ENCODE data around the gene UNC79.

UNC79 gene

DNA sequence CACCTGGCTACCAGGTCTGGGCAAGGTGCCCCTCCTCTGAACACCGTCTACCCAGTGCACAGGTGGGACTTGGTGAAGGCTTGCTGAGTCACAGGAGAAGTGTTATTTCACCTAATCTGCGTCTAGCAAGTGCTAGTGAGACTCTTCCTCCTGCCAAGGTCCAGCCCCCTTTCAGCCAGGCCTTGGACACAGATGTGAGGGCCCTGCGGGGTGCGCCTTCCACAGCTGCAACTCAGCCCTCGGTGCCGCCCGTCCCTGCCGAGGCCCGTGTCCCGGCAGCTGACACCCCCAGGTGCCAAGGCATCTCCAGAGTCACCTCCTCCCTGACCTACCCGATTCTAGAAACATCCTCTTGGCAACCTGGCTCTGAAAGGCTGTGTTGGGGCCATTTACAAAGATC is 302.5 kb downstream of the UNC79 start:
- no peak for DNase-seq

- no peak for DNase-seq
Measured at GRCh38 chr14:93733631-93734030, 302.9 kb downstream of the UNC79 start.

DNA sequence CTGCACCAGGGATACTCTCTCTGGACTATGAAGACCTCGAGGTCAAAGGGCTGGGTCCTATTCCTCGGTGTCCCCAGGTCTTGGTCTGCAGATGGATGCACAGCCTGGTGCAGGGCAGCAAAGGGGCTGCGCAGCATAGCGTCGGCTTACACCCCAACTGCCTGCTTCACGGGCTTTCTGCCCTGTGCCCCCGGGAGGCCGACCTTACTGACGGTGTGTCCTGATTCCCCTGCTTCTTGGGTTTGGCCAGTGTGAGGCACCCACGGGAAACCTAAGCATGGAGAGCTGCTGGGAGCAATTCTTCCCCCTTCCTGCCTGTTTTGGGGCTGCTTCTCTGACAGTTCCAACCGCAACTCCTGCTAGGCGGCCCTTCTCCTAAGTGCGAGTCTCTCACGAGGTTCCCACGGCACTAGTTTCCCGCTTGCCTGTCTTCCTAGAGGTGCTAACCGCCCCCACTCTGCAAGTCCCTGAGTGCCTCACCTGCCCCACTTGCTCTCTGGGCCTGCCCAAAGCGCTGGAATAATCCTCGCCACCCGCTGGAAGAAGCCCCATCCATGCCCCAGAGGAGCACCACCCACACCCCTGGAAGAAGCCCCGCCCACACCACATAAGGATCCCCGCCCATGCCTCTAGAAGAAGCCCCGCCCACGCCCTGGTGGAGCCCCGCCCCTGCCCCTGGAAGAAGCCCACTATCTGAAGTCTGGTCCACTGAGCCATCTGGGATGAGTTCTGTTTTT is 303.5 kb downstream of the UNC79 start:
- no peak for DNase-seq

DNA sequence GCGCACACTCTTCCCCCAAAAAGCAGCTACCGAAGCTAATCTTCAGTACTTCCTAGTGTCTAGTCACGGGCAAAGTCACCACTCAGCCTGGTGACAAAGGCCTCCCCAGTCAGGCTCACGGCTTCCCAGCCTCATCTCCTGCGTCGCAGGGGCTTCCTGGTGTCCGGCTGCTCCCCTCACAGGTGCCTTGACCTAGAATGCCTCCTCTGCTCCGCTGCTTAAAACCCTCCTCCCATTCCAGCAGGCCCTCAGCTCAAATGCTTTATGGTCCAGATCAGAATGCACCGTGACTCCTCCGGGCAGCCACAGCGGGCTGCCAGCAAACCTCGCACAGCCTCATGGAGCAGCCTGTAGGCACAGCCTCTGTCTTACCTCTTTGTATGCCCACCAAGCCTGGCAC is 304.5 kb downstream of the UNC79 start:
- DNase-seq, result no peak

DNA sequence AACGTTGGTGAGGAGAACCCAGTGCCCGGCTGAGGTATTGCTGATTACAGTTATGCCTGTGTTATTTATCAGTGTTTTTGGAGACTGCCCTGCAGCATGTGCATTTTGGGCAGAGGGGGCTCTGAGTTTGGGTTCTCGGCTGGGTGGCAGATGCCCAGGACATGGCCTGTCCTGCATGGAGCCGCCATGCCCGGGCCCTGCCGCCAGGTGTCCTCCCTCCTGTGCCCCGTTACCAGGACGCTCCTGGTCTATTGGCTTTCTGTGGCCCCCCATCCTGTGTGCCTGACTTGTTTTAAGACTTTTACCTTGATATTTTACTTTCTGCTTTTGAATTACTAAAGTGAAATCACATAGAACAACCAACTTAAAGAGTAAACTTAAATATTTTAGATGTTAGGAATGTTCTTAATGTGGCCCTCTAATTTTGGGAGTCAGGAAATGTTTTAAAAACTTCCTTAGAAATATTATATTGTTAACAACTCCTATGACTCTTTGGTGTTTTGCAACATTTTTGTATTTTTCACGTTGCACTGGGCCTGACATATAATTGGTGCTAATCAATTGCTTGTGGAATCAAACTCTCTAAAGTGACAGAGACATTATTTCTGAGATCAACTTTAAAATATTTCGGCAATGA is 305.8 kb downstream of the UNC79 start:
- DNase-seq, result no peak

GRCh38 chr14:93737634-93738033 is 306.9 kb downstream of the UNC79 start:
- DNase-seq, result no peak

GRCh38 chr14:93741556-93742230 is 311.0 kb downstream of the UNC79 start:
- no peak for DNase-seq

DNA sequence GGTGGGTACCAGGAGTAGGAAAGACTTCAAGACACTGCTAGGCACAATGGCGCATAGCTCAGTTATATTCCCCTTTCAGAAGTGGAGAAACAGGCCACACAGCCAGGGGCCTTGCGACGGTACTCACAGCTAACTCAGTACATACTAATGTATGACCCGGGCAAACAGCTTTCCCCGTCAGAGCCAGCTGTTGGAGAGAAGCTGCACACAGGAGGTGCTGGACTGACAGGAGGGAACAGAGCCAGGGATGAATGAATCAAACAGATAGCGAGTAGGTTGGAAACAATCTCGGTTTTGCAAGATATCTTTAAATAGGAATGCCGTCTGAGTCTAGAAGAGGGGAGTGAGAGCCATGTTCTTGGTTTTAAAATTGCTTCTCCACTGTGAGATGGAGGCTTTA is 312.0 kb downstream of the UNC79 start:
- no peak for DNase-seq

DNA sequence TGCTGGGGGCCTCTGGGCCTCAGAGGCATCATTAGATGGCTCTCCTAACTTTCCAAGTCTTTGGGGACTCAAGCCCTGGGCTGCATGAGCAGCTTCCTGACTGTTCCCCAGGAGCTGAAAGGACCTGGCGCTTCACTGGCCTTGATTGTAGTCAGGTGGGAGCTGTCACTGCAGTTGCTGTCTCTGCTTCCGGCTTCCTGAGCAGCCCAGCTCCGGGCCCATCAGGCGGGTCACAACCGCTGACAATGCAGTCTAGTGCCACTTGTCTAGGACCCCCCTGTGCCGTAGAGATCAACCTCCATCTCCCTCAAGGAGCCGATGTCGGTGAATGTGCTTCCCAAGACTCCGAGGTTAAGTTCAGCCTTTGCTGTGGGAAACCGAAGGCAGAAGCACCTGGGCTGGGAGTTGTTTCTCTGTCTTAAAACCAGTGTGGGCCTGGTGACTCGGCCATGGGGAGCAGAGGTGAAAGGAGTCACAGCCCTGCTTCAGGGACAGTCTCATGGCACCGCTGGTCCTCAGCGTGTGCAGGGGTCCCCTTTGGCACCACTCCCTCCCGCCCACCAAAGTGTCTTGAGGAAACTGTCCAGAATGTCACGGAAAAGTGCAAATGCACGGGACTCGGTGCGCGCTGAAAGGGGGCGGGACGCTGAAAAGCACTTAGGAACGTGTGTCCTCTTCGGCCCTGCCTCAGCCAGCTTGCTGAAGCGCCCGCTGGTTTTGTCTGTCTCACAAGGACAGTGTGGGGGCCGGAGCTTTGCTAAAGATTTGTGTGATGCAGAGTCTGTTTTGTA is 312.7 kb downstream of the UNC79 start:
- DNase-seq, result no peak

DNA sequence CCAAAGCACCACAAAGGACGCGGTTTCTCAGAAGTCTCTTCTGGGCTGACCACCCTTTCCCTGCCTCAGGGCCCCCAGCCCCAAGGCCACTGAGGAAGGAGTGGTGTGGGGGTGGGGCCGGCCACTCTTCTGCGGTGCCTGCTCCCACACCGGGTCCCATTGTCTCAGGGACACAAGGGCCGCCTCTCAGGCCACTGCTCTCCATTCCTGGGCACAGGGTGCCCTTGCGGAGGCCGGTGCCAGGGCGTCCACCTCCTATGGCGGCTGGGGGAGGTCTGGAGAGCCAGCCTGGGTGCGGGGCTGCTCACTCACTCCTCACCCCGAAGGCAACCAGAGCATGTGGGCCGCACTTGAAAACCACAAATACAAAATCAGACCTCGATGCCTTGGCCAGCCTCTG is 313.4 kb downstream of the UNC79 start:
- DNase-seq, result no peak

DNA sequence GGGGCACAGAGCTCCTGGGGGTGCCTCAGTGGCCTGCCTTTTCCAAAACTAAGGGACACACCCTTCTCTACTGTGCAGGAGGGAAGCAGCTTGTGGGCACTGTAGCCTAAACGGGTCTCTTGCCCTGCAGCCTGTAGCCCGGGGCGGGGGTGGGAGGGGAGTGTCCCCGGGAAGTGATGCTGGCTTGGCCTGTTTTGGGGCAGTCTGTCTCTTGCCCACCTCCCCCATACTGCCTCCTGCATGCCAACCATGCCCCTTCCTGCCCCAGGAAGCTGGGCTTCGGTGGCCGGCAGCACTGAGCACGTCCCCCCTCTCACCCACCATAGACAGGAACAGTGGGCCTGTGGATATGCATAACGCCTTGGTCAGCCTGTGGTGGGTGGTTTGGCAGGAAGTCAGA is 314.1 kb downstream of the UNC79 start:
- no peak for DNase-seq

DNA sequence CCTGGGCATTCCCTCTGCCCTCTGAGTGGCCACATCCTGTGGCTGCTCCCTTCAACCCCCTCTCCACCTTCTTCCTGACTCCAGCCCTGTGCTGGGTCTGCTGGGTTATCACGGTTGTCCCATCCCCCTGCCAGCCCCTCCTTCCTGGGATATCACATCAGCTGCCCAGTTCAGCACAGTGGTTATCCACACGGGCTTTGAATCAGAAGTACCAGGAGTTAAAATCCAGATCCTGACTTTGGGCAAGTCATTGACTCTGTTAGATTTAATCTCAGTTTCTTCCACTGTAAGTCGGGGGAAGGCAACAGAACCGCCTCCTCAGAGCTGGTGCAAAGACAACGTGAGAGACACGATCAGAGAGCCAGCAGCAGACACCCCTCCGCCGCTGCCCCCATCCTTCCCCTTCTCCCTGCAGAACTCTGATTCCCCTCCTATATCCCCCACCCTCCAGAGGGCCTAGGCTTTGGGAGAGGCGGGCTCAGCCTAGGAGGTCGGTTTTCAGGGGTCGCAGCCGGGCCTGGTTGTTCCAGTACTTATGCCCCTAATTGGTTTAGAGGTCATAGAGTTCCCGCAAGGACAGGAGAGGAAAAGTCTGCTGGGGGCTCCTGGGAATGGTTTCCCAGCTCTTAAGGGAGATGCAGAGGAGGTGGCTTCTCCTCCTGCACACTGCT is 315.0 kb downstream of the UNC79 start:
- DNase-seq, result no peak

- DNase-seq, result no peak
Measured at GRCh38 chr14:93747102-93747501, 316.4 kb downstream of the UNC79 start.

- no peak for DNase-seq
Measured at GRCh38 chr14:93747560-93747959, 316.8 kb downstream of the UNC79 start.

DNA sequence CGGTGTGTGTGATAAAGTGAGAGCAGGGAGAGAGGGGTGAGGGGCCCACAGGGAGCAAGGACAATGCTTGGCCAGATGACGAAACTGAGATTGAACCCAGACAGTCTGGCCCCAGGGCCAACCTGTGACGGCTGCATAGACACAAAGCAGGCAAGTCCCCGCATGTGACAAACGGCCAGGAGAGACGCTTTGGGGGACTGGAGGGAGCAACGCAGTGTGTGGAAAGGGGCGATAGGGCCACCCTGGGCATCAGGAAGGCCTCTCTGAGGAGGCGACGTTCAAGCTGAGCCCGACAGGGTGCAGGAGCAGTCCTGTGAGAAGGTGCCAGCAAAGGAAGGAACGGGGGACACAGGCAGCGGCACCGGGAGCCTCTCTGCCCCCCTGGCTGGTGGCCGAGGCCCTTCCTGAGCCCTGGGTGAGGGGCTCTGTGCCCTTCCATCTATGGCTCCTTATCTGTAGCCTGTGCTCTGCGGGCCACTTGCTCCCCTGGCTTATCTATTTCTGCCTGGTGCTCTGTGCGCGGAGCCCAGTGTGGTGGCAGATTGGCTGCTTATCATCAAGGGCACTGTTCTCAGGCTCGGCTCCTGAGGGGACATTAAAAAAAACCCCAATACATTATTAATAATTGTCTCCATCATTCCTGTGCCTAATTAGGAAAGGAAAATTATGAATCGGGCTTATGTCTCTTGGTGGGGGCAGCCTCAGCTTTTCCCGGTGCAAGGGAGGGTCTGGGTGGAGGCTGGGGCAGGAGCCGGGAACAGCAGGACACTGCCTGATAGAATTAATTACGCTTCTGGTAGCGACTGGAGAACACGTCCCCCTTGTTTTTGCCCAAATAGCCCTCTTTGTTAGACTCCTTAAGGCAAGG is 317.7 kb downstream of the UNC79 start:
- DNase-seq, result no peak

GRCh38 chr14:93749076-93749420 is 318.3 kb downstream of the UNC79 start:
- DNase-seq, result no peak

GRCh38 chr14:93751946-93752655 is 321.4 kb downstream of the UNC79 start:
- no peak for DNase-seq

GRCh38 chr14:93752980-93753561 is 322.3 kb downstream of the UNC79 start:
- DNase-seq, result no peak

DNA sequence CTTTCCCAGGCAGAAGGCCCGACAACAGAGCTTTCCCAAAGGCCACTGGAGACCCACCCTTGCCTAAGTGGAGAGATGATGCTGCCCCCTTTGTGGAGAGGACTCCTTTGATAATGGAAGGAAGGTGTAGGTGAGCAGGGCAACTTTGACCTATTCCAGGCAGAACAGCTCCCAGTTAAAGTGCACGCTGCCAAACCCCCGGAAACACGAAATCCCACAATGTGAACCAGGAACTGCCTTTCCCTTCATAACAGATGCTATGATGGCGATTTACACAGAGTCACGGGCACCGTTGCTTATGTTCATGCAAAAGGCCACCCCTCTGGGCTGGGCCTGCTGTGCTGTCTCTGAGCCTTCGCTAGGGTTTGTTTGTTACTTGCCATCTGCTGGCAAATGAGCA is 322.9 kb downstream of the UNC79 start:
- DNase-seq, result no peak

- no peak for DNase-seq
Measured at GRCh38 chr14:93757206-93757605, 326.5 kb downstream of the UNC79 start.

Measured in stimulated activated naive CD4-positive, alpha-beta T cell (primary cell).